ENCODE measurements around the gene MPC1.
"Not testable (repeated sequence)": the region's sequence is repeated elsewhere in the genome, so short reads cannot be mapped to it uniquely, and the experiment has no call there.

MPC1 gene

GRCh38 chr6:166354143-166354542 is 28.6 kb downstream of the MPC1 start:
- no peak overlapping the region for H3K4me3 ChIP-seq
- no peak overlapping the region for H3K27ac ChIP-seq

GRCh38 chr6:166353507-166353906 is 29.2 kb downstream of the MPC1 start:
- Histone ChIP-seq H3K4me3 (no peak overlapping the region), H3K27ac (no peak overlapping the region)

GRCh38 chr6:166352923-166353322 is 29.8 kb downstream of the MPC1 start:
- no peak overlapping the region for H3K27ac ChIP-seq
- no peak overlapping the region for H3K4me3 ChIP-seq

GRCh38 chr6:166351715-166352285 is 30.9 kb downstream of the MPC1 start:
- Histone ChIP-seq H3K4me3 (no peak overlapping the region), H3K27ac (no peak overlapping the region)

DNA sequence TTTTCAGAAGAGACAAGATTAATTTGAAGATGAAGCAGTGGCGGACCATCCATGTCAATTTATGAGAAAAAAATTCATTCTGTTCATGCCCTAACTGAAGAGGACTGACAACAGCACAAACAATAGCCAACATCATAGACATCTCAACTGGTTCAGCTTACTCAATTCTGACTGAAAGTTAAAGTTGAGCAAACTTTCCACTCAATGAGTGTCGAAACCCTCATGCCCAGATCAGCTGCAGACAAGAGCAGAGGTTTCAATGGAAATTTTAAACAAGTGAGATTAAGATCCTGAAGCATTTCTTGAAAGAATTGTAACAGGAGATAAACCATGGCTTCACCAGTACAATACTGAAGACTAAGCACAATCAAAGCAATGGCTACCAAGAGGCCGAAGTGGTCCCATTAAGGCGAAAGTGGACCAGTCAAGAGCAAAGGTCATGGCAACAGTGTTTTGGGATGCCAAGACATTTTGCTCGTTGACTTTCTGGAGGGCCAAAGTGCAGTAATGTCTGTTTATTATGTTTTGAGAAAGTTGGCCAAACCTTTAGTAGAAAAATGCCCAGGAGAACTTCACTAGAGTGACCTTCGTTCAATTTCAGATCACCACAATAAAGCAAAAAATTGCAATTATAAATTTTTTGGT is 34.3 kb downstream of the MPC1 start:
- Histone ChIP-seq H3K27ac (no peak overlapping the region), H3K4me3 (no peak overlapping the region)

DNA sequence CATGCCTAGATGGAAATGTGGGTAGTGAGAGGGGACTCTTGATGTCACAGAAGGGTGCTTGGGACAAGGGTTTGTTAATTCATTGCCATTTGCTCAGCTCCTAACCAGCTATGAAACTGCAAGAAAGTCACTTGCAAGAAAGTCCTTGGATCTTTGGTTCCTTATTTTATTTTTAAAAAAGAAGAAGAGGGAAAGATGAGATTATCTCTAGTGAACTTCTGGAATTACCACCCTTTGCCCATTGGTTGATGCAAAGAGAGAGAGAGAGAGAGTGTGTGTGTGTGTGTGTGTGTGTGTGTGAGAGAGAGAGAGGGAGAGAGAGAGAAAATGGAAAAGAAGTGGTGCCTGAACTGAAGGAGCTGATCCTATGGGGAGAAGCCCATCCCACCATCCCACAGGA is 35.8 kb downstream of the MPC1 start:
- Histone ChIP-seq H3K4me3 (no peak overlapping the region), H3K27ac (no peak overlapping the region)

DNA sequence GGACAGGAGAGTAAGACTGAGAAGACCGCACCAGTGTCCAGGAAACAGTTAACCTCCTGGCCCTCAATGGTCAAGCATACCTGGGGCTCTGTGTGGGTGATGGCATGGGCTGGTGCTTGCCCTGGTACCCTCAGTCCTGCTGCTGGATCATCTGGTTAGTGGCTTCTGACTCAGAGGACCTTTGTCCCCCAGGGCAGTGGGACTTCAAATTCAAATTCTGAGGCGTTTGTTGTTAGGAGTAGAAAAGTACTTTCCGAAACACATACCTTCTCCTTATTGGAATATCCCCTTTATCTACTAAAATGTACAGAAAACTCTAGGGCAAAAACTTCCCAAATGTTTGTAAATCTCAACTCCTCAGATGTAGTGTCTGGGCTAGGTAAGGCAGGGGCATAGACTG is 36.3 kb downstream of the MPC1 start:
- no peak overlapping the region for H3K4me3 ChIP-seq
- H3K27ac ChIP-seq, result no peak overlapping the region

DNA sequence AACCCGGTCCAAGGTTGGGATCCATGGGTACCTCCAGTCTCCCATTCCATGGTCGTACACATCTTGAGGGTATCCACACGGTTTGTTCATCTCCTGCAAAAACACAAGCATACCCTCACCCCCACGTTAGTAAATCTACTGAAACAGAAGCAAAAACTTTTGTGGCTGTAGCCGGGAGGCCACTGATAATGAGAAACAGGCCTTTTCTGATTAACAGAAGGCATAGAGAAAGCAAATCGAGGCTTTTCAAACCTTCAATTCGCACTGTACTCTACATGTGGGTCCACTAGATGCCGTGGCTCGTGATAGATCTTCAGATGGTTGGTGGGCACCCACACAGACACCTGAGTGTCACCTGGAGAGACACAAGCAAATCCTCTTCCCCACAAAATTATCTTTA is 37.1 kb downstream of the MPC1 start:
- not testable (repeated sequence) for H3K27ac ChIP-seq, H3K4me3 ChIP-seq

GRCh38 chr6:166344921-166345320 is 37.8 kb downstream of the MPC1 start:
- H3K27ac ChIP-seq, H3K4me3 ChIP-seq: not testable (repeated sequence)

- H3K4me3 ChIP-seq, result no peak overlapping the region
- H3K27ac ChIP-seq, result no peak overlapping the region
Observed at GRCh38 chr6:166344240-166344639, 38.5 kb downstream of the MPC1 start.

- Histone ChIP-seq H3K4me3 (peak overlapping the region; percentile 69 to 99 (median 93)), H3K27ac (peak overlapping the region in 20 of 21 experiments; percentile 87 to 99 (median 97))
Observed at GRCh38 chr6:166343150-166343487, 39.6 kb downstream of the MPC1 start.

- H3K4me3 ChIP-seq, result peak within 1 kb of the TSS; percentile 69 to 99 (median 93)
- peak within 1 kb of the TSS; percentile 87 to 99 (median 97) for H3K27ac ChIP-seq
Observed at GRCh38 chr6:166342349-166343149, 40.2 kb downstream of the MPC1 start, which contains the start of gene SFT2D1. TSS of gene SFT2D1 (minus strand) at chr6:166342545. CDS start at chr6:166342481, 64 bp downstream.

DNA sequence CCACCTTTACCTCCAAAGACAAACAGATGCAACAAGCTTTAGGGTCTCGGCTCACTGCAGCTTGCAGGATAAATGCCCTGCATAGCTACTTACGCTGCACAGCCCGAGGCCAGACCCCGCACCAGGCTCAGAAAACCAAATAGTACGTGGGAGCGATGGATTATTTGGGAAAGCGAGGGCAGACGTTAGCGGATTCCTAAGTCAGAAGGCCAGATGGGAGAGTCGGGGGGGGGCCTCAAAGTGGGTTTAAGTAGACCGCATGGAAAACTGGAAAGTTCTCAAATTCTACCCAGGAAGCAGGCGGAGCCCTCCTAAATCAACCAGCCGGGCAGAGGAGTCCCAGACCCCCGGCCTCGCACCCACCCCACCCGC is 40.8 kb downstream of the MPC1 start:
- Histone ChIP-seq H3K27ac (peak overlapping the region; percentile 87 to 99 (median 97)), H3K4me3 (peak overlapping the region; percentile 69 to 99 (median 93))

DNA sequence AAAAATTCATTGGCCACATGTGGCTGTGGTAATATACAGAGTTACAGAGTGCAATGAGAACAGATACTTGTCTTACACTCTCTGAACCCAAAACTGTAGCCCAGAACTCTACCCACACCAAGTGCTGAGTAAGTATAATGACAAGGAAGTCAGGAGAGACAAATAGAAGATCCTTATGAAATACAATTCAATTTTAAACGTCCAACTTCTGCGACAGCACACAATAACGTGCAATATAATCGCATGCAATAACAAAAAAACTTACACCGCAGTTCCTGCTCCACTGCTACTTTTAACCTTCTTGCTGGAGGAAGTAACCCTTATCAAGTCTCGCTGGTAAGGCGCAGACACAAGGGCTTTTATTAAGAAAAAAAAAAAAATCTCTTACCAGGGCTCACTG is 41.3 kb downstream of the MPC1 start:
- Histone ChIP-seq H3K4me3 (peak overlapping the region; percentile 69 to 99 (median 93)), H3K27ac (peak overlapping the region in 17 of 21 experiments; percentile 88 to 99 (median 97))

DNA sequence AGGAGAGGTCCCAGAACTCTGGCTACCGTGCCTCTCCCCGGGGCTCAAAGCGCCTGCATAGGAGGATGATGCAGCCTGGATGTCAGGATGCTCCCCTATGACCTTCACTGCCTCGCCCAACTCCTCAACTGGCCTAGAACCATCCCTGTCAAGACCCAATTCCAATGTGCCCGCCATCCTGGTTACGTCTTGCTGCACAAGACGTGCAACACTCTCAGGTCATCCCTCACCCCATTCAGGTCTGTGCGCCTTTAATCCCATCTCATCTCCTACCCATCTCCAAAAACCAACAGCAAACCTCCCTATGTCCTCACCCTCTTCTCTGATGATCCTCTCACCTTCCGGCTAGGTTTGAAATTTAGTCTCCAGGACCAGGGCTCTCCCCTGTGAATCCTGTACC is 43.9 kb downstream of the MPC1 start:
- no peak overlapping the region for H3K27ac ChIP-seq

GRCh38 chr6:166336847-166337246 is 45.9 kb downstream of the MPC1 start:
- no peak overlapping the region for H3K4me3 ChIP-seq
- H3K27ac ChIP-seq, result no peak overlapping the region

More for the DNA sequence above, 43.9 kb downstream of the MPC1 start:
- H3K4me3 ChIP-seq, result no peak overlapping the region

DNA sequence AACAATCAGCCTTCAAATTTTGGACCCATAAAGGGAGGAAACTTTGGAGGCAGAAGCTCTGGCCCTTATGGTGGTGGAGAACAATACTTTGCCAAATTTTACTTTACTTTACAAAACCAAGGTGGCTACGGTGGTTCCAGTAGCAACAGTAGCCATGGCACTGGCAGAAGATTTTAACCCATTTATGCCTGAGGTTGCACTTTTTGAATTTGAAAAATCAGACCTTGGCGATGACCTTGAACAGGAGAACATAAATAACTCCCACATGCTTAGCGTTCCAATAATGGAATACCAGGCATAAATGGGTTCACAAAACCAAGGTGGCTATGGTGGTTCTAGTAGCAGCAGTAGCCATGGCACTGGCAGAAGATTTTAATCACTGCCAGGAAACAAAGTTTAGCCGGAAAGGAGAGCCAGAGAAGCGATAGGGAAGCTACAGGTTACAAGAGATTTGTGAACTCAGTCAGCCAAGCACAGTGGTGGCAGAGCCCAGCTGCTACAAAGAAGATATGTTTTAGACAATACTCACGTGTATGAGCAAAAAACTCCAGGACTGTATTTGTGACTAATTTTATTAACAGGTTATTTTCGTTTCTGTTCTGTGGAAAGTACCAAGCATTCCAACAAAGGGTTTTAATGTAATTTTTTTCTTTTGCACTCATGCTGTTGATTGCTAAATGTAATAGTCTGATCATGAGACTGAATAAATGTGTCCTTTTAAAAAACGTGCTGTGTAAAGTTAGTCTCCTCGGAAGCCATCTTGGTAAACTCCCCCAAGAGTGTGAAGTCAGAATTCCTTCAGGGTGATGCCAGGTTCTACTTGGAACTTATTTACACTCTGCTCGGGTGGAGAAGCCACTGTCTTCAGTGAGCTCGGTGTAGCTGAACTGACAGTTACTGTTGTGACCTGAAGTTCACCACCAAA is 47.1 kb downstream of the MPC1 start:
- Histone ChIP-seq H3K4me3 (no peak overlapping the region), H3K27ac (no peak overlapping the region)

- H3K27ac ChIP-seq, result no peak overlapping the region
Observed at GRCh38 chr6:166334878-166335277, 47.9 kb downstream of the MPC1 start.

DNA sequence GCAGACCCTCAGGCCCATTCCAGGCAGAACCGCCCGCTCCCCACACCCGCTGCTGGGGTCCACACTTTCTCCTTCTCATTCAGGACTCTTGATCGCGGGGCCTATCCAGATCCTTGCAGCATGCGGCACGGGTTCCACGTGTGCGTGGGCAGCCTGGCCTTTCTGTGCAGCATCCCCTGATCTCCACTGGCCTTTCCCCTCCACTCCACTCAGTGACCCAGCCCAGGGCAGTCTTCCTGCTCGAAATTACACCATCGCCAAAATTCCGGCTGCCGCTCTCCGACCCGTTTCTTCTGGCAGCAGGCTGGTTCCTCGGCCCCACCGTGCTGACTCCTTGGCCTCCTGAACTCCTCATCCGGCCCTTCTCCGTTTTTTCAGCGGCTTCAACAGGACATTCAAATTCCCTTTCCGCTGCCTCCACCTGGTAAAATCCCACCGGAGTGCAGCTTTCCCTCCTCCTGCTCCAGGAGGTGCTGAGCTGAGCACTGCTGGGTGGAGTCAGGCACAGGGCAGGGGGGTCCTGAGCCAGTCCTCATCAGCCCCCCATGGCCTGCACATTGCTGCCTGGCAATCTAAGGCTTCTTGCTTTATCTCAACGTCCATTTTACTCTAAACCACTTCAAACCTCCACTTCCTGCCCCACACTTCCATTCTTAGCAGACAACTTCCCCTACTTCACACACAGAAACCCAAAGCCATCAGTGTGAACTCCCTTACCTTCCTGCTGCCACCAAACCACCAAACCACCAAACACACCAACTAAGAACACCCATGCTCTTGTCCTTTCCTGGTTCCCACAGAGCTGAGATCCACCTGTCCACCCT is 49.4 kb downstream of the MPC1 start:
- Histone ChIP-seq H3K27ac (no peak overlapping the region), H3K4me3 (no peak overlapping the region)

More at GRCh38 chr6:166334878-166335277, 47.9 kb downstream of the MPC1 start:
- no peak overlapping the region for H3K4me3 ChIP-seq
